Measurements from ENCODE around the gene PGRMC2.

- TF ChIP-seq CTCF (IDR thresholded peaks at IDR 0.05; ENCODE audit: control extremely low read depth in 1 of 3, insufficient read depth in 1 of 3, low read depth in 1 of 3, low read length in 3 of 3) = no peak
- no peak for TF ChIP-seq CHD7 (IDR thresholded peaks at IDR 0.05; ENCODE audit: insufficient replicate concordance, low read length)
Measured at GRCh38 chr4:128309585-128309984, 22.0 kb upstream of the PGRMC2 start.
